Liver (tissue), 9 donors: ENCODE measurements around the gene NAT16. TPM values are rescaled to one million over a fixed set of nuclear protein-coding genes. Genes with fewer than 3 reads are reported as not detected.
"Not testable (repeated sequence)": the region's sequence is repeated elsewhere in the genome, so short reads cannot be mapped to it uniquely, and the experiment has no call there.

ENCODE experiments used
- DNase-seq: peaks from one replicate; pipeline ENCODE4 v3.0.0-alpha.2; 2017; ENCODE audit warnings: low spot score
- H3K27ac ChIP-seq, 2 donors: one replicate each; pipeline ENCODE4 v1.7.0; 2013; ENCODE audit warnings: inconsistent platforms in 2 of 2, low read length in 2 of 2, control low read depth in 1 of 2, low read depth in 1 of 2, mild to moderate bottlenecking in 1 of 2
- H3K27me3 ChIP-seq, 4 donors: one replicate each; pipeline versions ENCODE4 v1.6.1 to v1.7.0; 2013; ENCODE audit warnings: low read length in 3 of 4, inconsistent platforms in 1 of 4, mild to moderate bottlenecking in 1 of 4, moderate library complexity in 1 of 4; ENCODE audit not compliant: control insufficient read depth in 4 of 4, insufficient read depth in 4 of 4
- H3K36me3 ChIP-seq, 4 donors: one replicate each; pipeline versions ENCODE4 v1.6.1 to v1.7.0; 2013; ENCODE audit warnings: low read length in 3 of 4, mild to moderate bottlenecking in 3 of 4, low read depth in 1 of 4, moderate library complexity in 1 of 4; ENCODE audit not compliant: control insufficient read depth in 4 of 4, insufficient read depth in 3 of 4
- H3K4me1 ChIP-seq, 4 donors: one replicate each; pipeline versions ENCODE4 v1.6.1 to v1.7.0; 2013; ENCODE audit warnings: low read length in 3 of 4, mild to moderate bottlenecking in 3 of 4, moderate library complexity in 1 of 4; ENCODE audit not compliant: control insufficient read depth in 4 of 4, insufficient read depth in 4 of 4
- H3K4me3 ChIP-seq, 3 donors: one replicate each; pipeline versions ENCODE4 v1.6.1 to v1.7.0; 2013; ENCODE audit warnings: low read length in 3 of 3, control low read depth in 1 of 3, low read depth in 1 of 3, mild to moderate bottlenecking in 1 of 3
- H3K9ac ChIP-seq, 2 donors: one replicate each; pipeline ENCODE4 v1.7.0; 2013; ENCODE audit warnings: low read length in 2 of 2, mild to moderate bottlenecking in 2 of 2, moderate library complexity in 2 of 2, control low read depth in 1 of 2, low read depth in 1 of 2
- H3K9me3 ChIP-seq, 4 donors: one replicate each; pipeline versions ENCODE4 v1.6.1 to v1.7.0; 2013; ENCODE audit warnings: low read length in 3 of 4; ENCODE audit not compliant: control insufficient read depth in 4 of 4
- FOXA1 ChIP-seq: IDR thresholded peaks from 2 replicates; pipeline ENCODE4 v1.6.1; 2016; ENCODE audit warnings: antibody characterized with exemption
- HNF4A ChIP-seq, 2 donors: conservative IDR thresholded peaks; 2 replicates each; pipeline ENCODE4 v1.6.1; 2016; ENCODE audit warnings: antibody characterized with exemption in 2 of 2, mild to moderate bottlenecking in 2 of 2
- HNF4G ChIP-seq: IDR thresholded peaks from 2 replicates; pipeline ENCODE4 v1.6.1; 2016; ENCODE audit warnings: antibody characterized with exemption
- JUND ChIP-seq, 2 donors: IDR thresholded peaks; 2 replicates each; pipeline ENCODE4 v1.6.1; 2016; ENCODE audit warnings: antibody characterized with exemption in 2 of 2
- MAX ChIP-seq: IDR thresholded peaks from 2 replicates; pipeline ENCODE4 v1.6.1; 2016; ENCODE audit warnings: antibody characterized with exemption
- RAD21 ChIP-seq, 2 donors: IDR thresholded peaks; 2 replicates each; pipeline ENCODE4 v1.6.1; 2016; ENCODE audit warnings: antibody characterized with exemption in 2 of 2, mild to moderate bottlenecking in 2 of 2
- REST ChIP-seq: IDR thresholded peaks from 2 replicates; pipeline ENCODE4 v1.6.1; 2016; ENCODE audit warnings: antibody characterized with exemption, mild to moderate bottlenecking
- SP1 ChIP-seq: IDR thresholded peaks from 2 replicates; pipeline ENCODE4 v1.6.1; 2018; ENCODE audit warnings: antibody characterized with exemption, mild to moderate bottlenecking
- TAF1 ChIP-seq: conservative IDR thresholded peaks from 2 replicates; pipeline ENCODE4 v1.6.1; 2016; ENCODE audit warnings: antibody characterized with exemption, mild to moderate bottlenecking
- YY1 ChIP-seq: IDR thresholded peaks from 2 replicates; pipeline ENCODE4 v1.6.1; 2016; ENCODE audit warnings: antibody characterized with exemption, mild to moderate bottlenecking
- ZBTB33 ChIP-seq: IDR thresholded peaks from 2 replicates; pipeline ENCODE4 v1.6.1; 2016; ENCODE audit warnings: antibody characterized with exemption
- WGBS: extraction: QIAGEN DNeasy Blood & Tissue Kit; methylation state at CpG from one replicate; pipeline ENCODE4 v1.1.7; 2013; 5-methylcytosine and 5-hydroxymethylcytosine counted together
- polyA plus RNA-seq, 2 donors: library from polyadenylated mRNA; stranded (reverse) in 1 of 2; unstranded in 1 of 2; fragments of 200-250 nt in 1 of 2; fragments of >200 nt in 1 of 2; fragmentation: Nextera tagmentation in 1 of 2; extraction: Ambion mirVana in 1 of 2; gene quantifications; one replicate each; pipeline versions ENCODE4 v1.2.1 to v1.2.3, GENCODE V29; 2013 to 2015
- total RNA-seq, 2 donors: library from RNA; depleted of rRNA; stranded (reverse); fragments of >200 nt; gene quantifications; one replicate each; pipeline ENCODE4 v1.2.3, GENCODE V29; 2014
- TF ChIP-seq, protein P1 (sequence below): IDR thresholded peaks from 2 replicates; pipeline ENCODE4 v1.6.1; 2016; ENCODE audit warnings: antibody characterized with exemption
- donor health status: healthy.
- donor health status: healthy.
- donor health status: healthy.
- donor health status: healthy.
- donor health status: healthy.

NAT16 gene
- total and polyA plus RNA-seq, 4 donors: not detected

DNA sequence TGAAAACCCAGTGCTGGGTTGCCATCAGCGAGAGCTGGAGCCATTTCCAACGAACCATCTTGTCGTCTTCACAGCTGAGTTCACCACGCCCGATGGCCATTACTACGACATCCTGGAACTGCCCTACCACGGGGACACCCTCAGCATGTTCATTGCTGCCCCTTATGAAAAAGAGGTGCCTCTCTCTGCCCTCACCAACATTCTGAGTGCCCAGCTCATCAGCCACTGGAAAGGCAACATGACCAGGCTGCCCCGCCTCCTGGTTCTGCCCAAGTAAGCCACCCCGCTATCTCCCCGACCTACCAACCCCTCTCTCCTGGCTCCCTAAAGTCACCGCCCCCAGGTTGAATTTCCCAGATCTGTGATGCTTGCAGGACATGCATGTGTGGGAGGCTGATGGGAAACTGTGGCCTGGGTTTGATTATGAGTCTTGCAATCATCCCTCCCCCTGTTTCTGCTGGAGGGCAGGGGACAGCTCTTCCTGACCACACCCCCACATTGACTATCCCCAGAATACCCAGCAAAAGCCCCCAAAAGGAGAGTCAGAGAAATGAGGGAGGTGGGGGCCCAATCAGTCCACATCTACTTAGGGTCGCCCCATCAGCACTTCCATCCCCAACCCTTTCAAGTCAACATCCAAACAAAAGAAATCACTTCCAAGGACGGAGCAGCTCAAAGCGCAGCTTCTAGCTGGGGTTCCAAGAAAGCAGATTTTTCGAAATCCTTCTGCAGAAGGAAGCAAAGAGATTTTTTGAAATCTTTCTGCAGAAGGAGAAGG, 46.3 kb downstream of the NAT16 start:
- WGBS: 87% methylated on average over 15 of the region's 15 CpGs
- Histone ChIP-seq H3K27ac (peak overlapping the region in 1 of 2 donors; percentile 5), H3K36me3 (peaks cover 5 to 35% (median 24%) of the 10 kb centered on the region in 4 donors), H3K9ac (no peak overlapping the region), H3K4me3 (no peak overlapping the region), H3K27me3 (no peaks in the 10 kb centered on the region), H3K9me3 (no peaks in the 10 kb centered on the region), H3K4me1 (peaks cover 0 to 6% (median under 1%) of the 10 kb centered on the region in 4 donors)
- TF ChIP-seq, protein P1, sequence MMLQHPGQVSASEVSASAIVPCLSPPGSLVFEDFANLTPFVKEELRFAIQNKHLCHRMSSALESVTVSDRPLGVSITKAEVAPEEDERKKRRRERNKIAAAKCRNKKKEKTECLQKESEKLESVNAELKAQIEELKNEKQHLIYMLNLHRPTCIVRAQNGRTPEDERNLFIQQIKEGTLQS: no peak
- TF ChIP-seq MAX (no peak), RAD21 (IDR thresholded peaks at IDR 0.05) (no peak), JUND (IDR thresholded peaks at IDR 0.05) (no peak), HNF4A (conservative IDR thresholded peaks at IDR 0.05) (no peak), ZBTB33 (no peak), TAF1 (no peak), YY1 (no peak), FOXA1 (no peak), HNF4G (no peak)
- DNase-seq: no peak

DNA sequence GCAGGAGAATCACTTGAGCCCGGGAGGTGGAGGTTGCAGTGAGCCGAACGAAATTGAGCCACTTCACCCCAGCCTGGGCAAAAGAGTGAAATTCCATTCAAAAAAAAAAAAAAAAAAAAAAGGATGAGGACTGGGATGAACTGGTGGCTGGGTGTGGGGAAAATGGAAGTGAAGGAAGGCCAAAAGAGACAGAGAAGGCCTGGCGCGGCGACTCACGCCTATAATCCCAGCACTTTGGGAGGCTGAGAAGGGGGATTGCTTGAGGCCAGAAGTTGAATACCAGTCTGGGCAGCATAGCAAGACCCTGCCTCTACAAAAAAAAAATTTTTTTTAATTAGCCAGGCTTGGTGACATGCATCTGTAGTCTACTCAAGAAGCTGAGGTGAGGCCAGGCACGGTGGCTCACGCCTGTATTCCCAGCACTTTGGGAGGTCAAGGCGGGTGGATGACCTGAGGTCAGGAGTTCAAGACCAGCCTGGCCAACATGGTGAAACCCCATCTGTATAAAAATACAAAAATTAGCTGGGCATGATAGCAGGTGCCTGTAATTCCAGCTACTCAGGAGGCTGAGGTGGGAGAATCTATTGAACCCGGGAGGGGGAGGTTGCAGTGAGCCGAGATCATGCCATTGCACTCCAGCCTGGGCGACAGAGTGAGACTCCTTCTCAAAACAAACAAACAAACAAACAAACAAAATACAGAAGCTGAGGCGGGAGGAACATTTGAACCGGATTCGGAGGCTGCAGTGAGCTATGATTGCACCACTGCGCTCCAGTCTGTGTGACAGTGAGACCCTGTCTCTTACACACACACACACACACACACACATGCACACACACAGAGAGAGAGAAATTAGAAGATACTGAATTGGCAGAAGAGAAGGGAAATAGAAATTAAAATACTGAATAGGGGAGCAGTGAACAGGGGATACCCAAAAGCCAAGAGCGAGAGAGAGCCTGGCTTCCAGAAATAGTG, 47.2 kb downstream of the NAT16 start:
- H3K9ac ChIP-seq, H3K27me3 ChIP-seq, H3K27ac ChIP-seq, H3K4me1 ChIP-seq, DNase-seq, H3K4me3 ChIP-seq, H3K9me3 ChIP-seq: not testable (repeated sequence)
- 81% methylated on average over 18 of the region's 18 CpGs for WGBS
- peaks cover 5 to 35% (median 25%) of the 10 kb centered on the region in 4 donors for H3K36me3 ChIP-seq

DNA sequence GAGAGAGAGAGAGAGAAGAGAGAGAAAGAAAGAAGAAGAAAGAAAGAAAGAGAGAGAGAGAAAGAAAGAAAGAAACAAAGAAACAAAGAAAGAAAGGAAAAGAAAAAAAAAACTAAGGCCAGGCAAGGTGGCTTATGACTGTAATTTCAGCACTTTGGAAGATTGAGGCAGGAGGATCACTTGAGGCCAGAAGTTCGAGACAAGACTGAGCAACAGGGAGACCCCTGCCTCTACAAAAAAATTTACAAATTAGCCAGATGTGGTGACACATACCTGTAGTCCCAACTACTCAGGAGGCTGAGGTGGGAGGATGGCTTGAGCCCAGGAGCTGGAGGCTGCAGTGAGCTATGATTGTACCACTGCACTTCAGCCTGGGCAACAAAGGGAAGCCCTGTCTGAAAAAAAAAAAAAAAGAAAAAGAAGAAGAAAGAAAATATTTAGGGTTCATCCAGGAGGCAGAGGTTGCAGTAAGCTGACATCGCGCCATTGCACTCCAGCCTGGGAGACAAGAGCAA, 50.4 kb downstream of the NAT16 start:
- 93% methylated on average over 3 of the region's 3 CpGs for WGBS
- H3K9ac ChIP-seq: no peak overlapping the region
- H3K4me1 ChIP-seq: peaks cover 7 to 31% (median 18%) of the 10 kb centered on the region in 4 donors
- DNase-seq: no peak
- H3K27me3 ChIP-seq: no peaks in the 10 kb centered on the region
- peaks cover 0 to 29% (median 20%) of the 10 kb centered on the region in 4 donors for H3K36me3 ChIP-seq
- no peaks in the 10 kb centered on the region for H3K9me3 ChIP-seq
- TF ChIP-seq RAD21 (IDR thresholded peaks at IDR 0.05) (no peak), SP1 (no peak), REST (no peak)
- no peak overlapping the region for H3K4me3 ChIP-seq
- no peak overlapping the region for H3K27ac ChIP-seq
